K562 (cell line): ENCODE results near the gene ACTG2. TPM values are rescaled to one million over a fixed set of nuclear protein-coding genes. Genes with fewer than 3 reads are reported as not detected.

Experiments
- ATAC-seq: fragments of 200-7000 bp; cut with Tn5 transposase; 3 replicates; pipeline ENCODE4 v1.9.1; 2020; ENCODE audit warnings: moderate library complexity
- BruUV-seq: library from RNA; stranded (reverse); fragments of 400-500 nt; replicated peaks from 2 replicates; lab custom pipeline; 2021; lab: Mats Ljungman, UMichigan
- CTCF ChIA-PET: fragments of 300-600 bp; formaldehyde crosslinking; extraction: SDS; loops from one replicate; lab custom pipeline; 2021; ENCODE audit warnings: low intra/inter-chr PET ratio; lab: Yijun Ruan, JAX
- POLR2A ChIA-PET: fragments of 300-600, 350-650 bp; sonication (Branson Sonifier 250); formaldehyde crosslinking; extraction: SDS; loops from one replicate; lab custom pipeline; 2021; ENCODE audit warnings: antibody characterized with exemption, inconsistent platforms; lab: Yijun Ruan, JAX
- DNase-seq, 4 experiments: peaks; one replicate each; pipeline versions ENCODE4 v3.0.0 to v3.0.0-alpha.2; 2011 to 2018; ENCODE audit warnings: low spot score in 3 of 4, mixed read lengths in 3 of 4; ENCODE audit errors: extremely low read depth in 1 of 4
- FAIRE-seq: peaks from 2 replicates; lab custom pipeline; 2011; peaks lifted over from hg19 to GRCh38; lab: Jason Lieb, UNC
- H2AFZ ChIP-seq: 2 replicates; pipeline ENCODE4 v1.6.0; 2011; ENCODE audit warnings: low read depth, low read length, control low read depth, inconsistent platforms
- H3K27ac ChIP-seq: fragments of 200-600 bp; 3 replicates; pipeline ENCODE4 v1.8.0; 2011; ENCODE audit warnings: low read depth, mild to moderate bottlenecking, control low read depth, inconsistent platforms, low read length, moderate library complexity, mixed read lengths; ENCODE audit errors: extremely low read depth
- H3K27me3 ChIP-seq, 2 experiments: fragments of 300-600 bp in 1 of 2; 2 replicates in 1 of 2; 3 replicates in 1 of 2; pipeline versions ENCODE4 v1.6.0 to v1.8.0; 2011; ENCODE audit warnings: inconsistent platforms in 2 of 2, low read length in 2 of 2, mild to moderate bottlenecking in 1 of 2, mixed read lengths in 1 of 2, moderate library complexity in 1 of 2; ENCODE audit not compliant: control insufficient read depth in 2 of 2, insufficient read depth in 2 of 2
- H3K36me3 ChIP-seq: fragments of 300-600 bp; 3 replicates; pipeline ENCODE4 v1.8.0; 2011; ENCODE audit warnings: mild to moderate bottlenecking, low read length, inconsistent platforms; ENCODE audit not compliant: control insufficient read depth, insufficient read depth
- H3K4me1 ChIP-seq, 2 experiments: fragments of 200-600 bp in 1 of 2; replicated peaks in 1 of 2; 2 replicates in 1 of 2; 3 replicates in 1 of 2; pipeline versions ENCODE4 v1.5.1 to v1.8.0; 2011; ENCODE audit warnings: inconsistent platforms in 2 of 2, low read length in 2 of 2, mild to moderate bottlenecking in 1 of 2, mixed read lengths in 1 of 2, moderate library complexity in 1 of 2; ENCODE audit not compliant: control insufficient read depth in 2 of 2, insufficient read depth in 2 of 2
- H3K4me2 ChIP-seq: 2 replicates; pipeline ENCODE4 v1.6.1; 2011; ENCODE audit warnings: low read length, control low read depth, inconsistent platforms, mixed read lengths; ENCODE audit not compliant: insufficient read depth
- H3K4me3 ChIP-seq: fragments of 200-600 bp; sonication (generic), shearing (Covaris generic); 2 replicates; pipeline ENCODE4 v1.5.1; 2016; ENCODE audit warnings: control low read depth, inconsistent platforms
- H3K79me2 ChIP-seq: fragments of 200-600 bp; 3 replicates; pipeline ENCODE4 v1.8.0; 2011; ENCODE audit warnings: low read length, inconsistent platforms; ENCODE audit not compliant: control insufficient read depth, insufficient read depth
- H3K9ac ChIP-seq, 2 experiments: 2 replicates each; pipeline versions ENCODE4 v1.6.0 to v1.6.1; 2011; ENCODE audit warnings: low read depth in 2 of 2, low read length in 2 of 2, control low read depth in 1 of 2, inconsistent platforms in 1 of 2, mild to moderate bottlenecking in 1 of 2, mixed read lengths in 1 of 2; ENCODE audit not compliant: insufficient read depth in 1 of 2
- H3K9me1 ChIP-seq: one replicate; pipeline ENCODE4 v1.6.0; 2011; ENCODE audit warnings: inconsistent platforms, mild to moderate bottlenecking, low read length, moderate library complexity; ENCODE audit not compliant: control insufficient read depth, insufficient read depth
- H3K9me3 ChIP-seq: replicated peaks from 2 replicates; pipeline ENCODE4 v1.5.1; 2011; ENCODE audit warnings: low read depth, low read length, inconsistent platforms; ENCODE audit not compliant: control insufficient read depth, insufficient read depth
- H4K20me1 ChIP-seq: replicated peaks from 2 replicates; pipeline ENCODE4 v1.6.1; 2011; ENCODE audit warnings: low read length, inconsistent platforms, mixed read lengths; ENCODE audit not compliant: control insufficient read depth, insufficient read depth
- ELF1 ChIP-seq: fragments of 200-800 bp; sonication (Bioruptor generic); IDR thresholded peaks from 2 replicates; pipeline ENCODE4 v1.6.1; 2016; ENCODE audit warnings: missing genetic modification characterization, missing compliant biosample characterization
- HMG20B ChIP-seq: fragments of 250-450 bp; sonication (Bioruptor Pico); IDR thresholded peaks from 2 replicates; pipeline ENCODE4 v1.5.0; 2021; ENCODE audit warnings: mild to moderate bottlenecking
- HNRNPL ChIP-seq: fragments of 200-400 bp; formaldehyde crosslinking; IDR thresholded peaks from 2 replicates; pipeline ENCODE4 v1.6.1; 2017; ENCODE audit warnings: low read depth, mild to moderate bottlenecking, low read length
- POLR2B ChIP-seq: fragments of 450-650 bp; IDR thresholded peaks from 2 replicates; pipeline ENCODE4 v1.6.1; 2018; ENCODE audit warnings: low read depth; ENCODE audit not compliant: partially characterized antibody
- POU5F1 ChIP-seq: fragments of 150-350 bp; IDR thresholded peaks from 2 replicates; pipeline ENCODE4 v1.6.1; 2014; ENCODE audit warnings: borderline replicate concordance, low read length, low read depth, mild to moderate bottlenecking; ENCODE audit not compliant: partially characterized antibody
- PTTG1 ChIP-seq: fragments of 450-650 bp; IDR thresholded peaks from 2 replicates; pipeline ENCODE4 v1.6.1; 2016; ENCODE audit warnings: low read depth, mild to moderate bottlenecking, missing genetic modification characterization, missing compliant biosample characterization
- SREBF1 ChIP-seq: fragments of 150-350 bp; IDR thresholded peaks from 2 replicates; pipeline ENCODE4 v1.6.1; 2014; ENCODE audit warnings: antibody characterized with exemption, low read depth, low read length, borderline replicate concordance
- SREBF2 ChIP-seq: sonication (generic); formaldehyde crosslinking; IDR thresholded peaks from 2 replicates; pipeline ENCODE4 v1.4.0; 2020; ENCODE audit warnings: mild to moderate bottlenecking, missing genetic modification reagents
- YY1 ChIP-seq, 3 experiments: IDR thresholded peaks; 2 replicates each; pipeline ENCODE4 v1.6.1; 2011; ENCODE audit warnings: low read length in 2 of 3, mild to moderate bottlenecking in 2 of 3, moderate library complexity in 2 of 3, borderline replicate concordance in 1 of 3, control low read depth in 1 of 3, low read depth in 1 of 3; ENCODE audit not compliant: insufficient read depth in 3 of 3, insufficient replicate concordance in 2 of 3, control insufficient read depth in 1 of 3, insufficient read length in 1 of 3; ENCODE audit errors: extremely low read depth in 1 of 3
- ZBTB7A ChIP-seq: IDR thresholded peaks from 2 replicates; pipeline ENCODE4 v1.6.1; 2011; ENCODE audit warnings: low read depth, mild to moderate bottlenecking, low read length, moderate library complexity, borderline replicate concordance; ENCODE audit not compliant: control insufficient read depth
- ZNF124 ChIP-seq: sonication (generic); formaldehyde crosslinking; IDR thresholded peaks from 2 replicates; pipeline ENCODE4 v1.8.1; 2022; ENCODE audit warnings: missing genetic modification reagents
- ZNF57 ChIP-seq: fragments of 450-650 bp; formaldehyde crosslinking; IDR thresholded peaks from 2 replicates; pipeline ENCODE4 v1.4.0; 2020; ENCODE audit warnings: mild to moderate bottlenecking, moderate library complexity
- WGBS: fragments of 100-300 bp; shearing (Covaris generic); methylation state at CpG from one replicate; pipeline ENCODE4 v1.1.6; 2016; ENCODE audit warnings: low coverage, mixed read lengths; ENCODE audit not compliant: insufficient coverage; ENCODE audit errors: missing lambda C conversion rate; 5-methylcytosine and 5-hydroxymethylcytosine counted together
- in situ Hi-C: fragments of 300-500 bp; cut with MboI; formaldehyde crosslinking; loops from 4 replicates; pipeline ENCODE4 v1.15.0; 2018; ENCODE audit warnings: inconsistent platforms, mixed read lengths
- intact Hi-C: fragments of 100-400 bp; cut with micrococcal nuclease; formaldehyde crosslinking; loops from 2 replicates; pipeline ENCODE4 v1.14.2; 2022
- polyA plus RNA-seq, 8 experiments: library from polyadenylated mRNA; depleted of rRNA in 4 of 8; stranded (reverse) in 5 of 8; unstranded in 3 of 8; fragments of >200 nt; fragmentation: Nextera tagmentation in 2 of 8; fragmentation: Illumina TruSeq in 1 of 8; extraction: Ambion mirVana in 2 of 8; extraction: Trizol in 1 of 8; gene quantifications; 2 replicates each; pipeline versions ENCODE4 v1.2.1 to v1.2.3, GENCODE V29; 2011 to 2014; ENCODE audit warnings: inconsistent platforms in 1 of 8, missing spikeins in 1 of 8
- total RNA-seq, 7 experiments: library from RNA; depleted of rRNA in 6 of 7; stranded (reverse); fragments of >200 nt in 6 of 7; fragmentation: Illumina TruSeq in 2 of 7; extraction: Trizol in 2 of 7; gene quantifications; 2 replicates each; pipeline versions ENCODE4 v1.2.1 to v1.2.3, GENCODE V29; 2011 to 2021; ENCODE audit warnings: low replicate concordance in 1 of 7
- TF ChIP-seq, protein P1 (sequence below): sonication (generic); formaldehyde crosslinking; IDR thresholded peaks from 2 replicates; pipeline ENCODE4 v1.9.0; 2022; ENCODE audit warnings: mild to moderate bottlenecking, missing genetic modification reagents
- TF ChIP-seq, protein P2 (sequence below): fragments of 450-650 bp; IDR thresholded peaks from 2 replicates; pipeline ENCODE4 v1.6.1; 2016
- TF ChIP-seq, protein P3 (sequence below): IDR thresholded peaks from 3 replicates; pipeline ENCODE4 v1.6.1; 2011; ENCODE audit warnings: borderline replicate concordance, mild to moderate bottlenecking; ENCODE audit not compliant: insufficient read length, insufficient read depth
- TF ChIP-seq, protein P4 (sequence below): sonication (generic); formaldehyde crosslinking; IDR thresholded peaks from 2 replicates; pipeline ENCODE4 v1.9.0; 2022; ENCODE audit warnings: mild to moderate bottlenecking, missing genetic modification reagents

ACTG2 gene
- total and polyA plus RNA-seq, 9 of the 15 experiments (the other 6 are each of a cell fraction or from before 2014, with no cell fraction given): 0.06 to 0.60 TPM; not detected in 7

DNA sequence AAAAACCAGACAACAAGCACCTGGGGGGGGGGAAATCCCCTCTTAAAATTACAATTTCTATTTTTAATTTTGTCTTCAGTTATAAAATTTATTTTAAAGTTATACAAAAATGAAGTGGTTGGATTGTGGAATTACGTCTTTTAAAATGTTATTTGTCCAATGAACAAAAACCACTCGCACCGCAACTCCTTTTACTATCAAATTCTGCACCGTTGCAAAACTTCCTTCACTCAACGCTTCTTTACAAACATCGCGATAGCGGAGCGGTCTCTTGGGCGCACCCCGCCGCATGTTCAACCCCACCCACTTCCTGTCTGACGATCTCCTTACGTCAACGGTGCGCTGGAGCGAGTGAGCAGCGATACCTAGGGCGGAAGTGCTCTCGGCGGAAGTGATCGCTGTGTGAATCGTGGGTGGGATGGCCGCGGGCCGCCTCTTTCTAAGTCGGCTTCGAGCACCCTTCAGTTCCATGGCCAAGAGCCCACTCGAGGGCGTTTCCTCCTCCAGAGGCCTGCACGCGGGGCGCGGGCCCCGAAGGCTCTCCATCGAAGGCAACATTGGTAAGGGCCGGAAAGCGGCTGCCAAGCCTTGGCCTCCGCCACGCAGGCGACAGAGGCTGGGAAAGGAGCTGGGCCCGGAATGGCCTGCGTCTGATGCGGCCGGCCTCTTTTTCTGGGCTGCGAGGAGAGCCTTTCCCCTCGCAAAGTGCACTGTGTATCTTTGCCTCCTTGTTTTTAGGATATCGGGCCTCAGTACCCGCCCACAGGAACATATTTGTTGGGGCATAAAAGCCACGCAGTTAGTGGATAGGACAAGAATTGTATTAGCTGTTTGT is 33.9 kb downstream of the ACTG2 start, which contains the start of gene DGUOK:
Gene DGUOK, plus strand, starts transcription at position 388 of the 835 bp plus-strand sequence. Its CDS starts 31 bp downstream, at position 419.
- BruUV-seq: no TSS peak
- peak within 1 kb of the TSS; percentile 98 to 100 for H3K9ac ChIP-seq
- H3K9me3 ChIP-seq: no peaks in the 10 kb centered on the region
- H3K9me1 ChIP-seq: no peaks in the 10 kb centered on the region
- in situ Hi-C loops: no loop called here
- peak within 1 kb of the TSS; percentile 90 for H3K4me2 ChIP-seq
- peaks cover 14 to 32% of the 10 kb centered on the region in 2 experiments; a peak in 4 of 5 replicates for H3K4me1 ChIP-seq
- peak; percentile 94 to 99 (median 94) for DNase-seq
- H3K27me3 ChIP-seq: no peaks in the 10 kb centered on the region
- peaks cover 49% of the 10 kb centered on the region for H3K79me2 ChIP-seq
- peak within 1 kb of the TSS; percentile 80 for H2AFZ ChIP-seq
- H3K4me3 ChIP-seq: peak within 1 kb of the TSS; percentile 81
- under 1% methylated on average over 44 of the region's 50 CpGs for WGBS
- peaks cover 31% of the 10 kb centered on the region; the same call in 2 of the 3 replicates for H3K36me3 ChIP-seq
- H4K20me1 ChIP-seq: peaks cover 14% of the 10 kb centered on the region; the same call in 1 of the 2 replicates
- peak within 1 kb of the TSS; percentile 93 for H3K27ac ChIP-seq
- POLR2A ChIA-PET: interaction anchor here (0.6 to 1.2 kb wide), 12 partner anchors 9 to 259 kb away, joined by 3 to 4 read pairs (median 3); no protein-coding TSS in a partner anchor
- CTCF ChIA-PET: interaction anchor here (0.6 to 1.2 kb wide), 3 partner anchors 10 to 245 kb away, joined by 3 to 4 read pairs (median 4); no protein-coding TSS in a partner anchor
- intact Hi-C loops: loop anchor here (10.0 kb wide), 1 partner anchor 218 kb away; the partner anchor contains the start of gene BOLA3
- peak; percentile 98 for ATAC-seq
- FAIRE-seq: peak; percentile 99
- TF ChIP-seq, protein P1, sequence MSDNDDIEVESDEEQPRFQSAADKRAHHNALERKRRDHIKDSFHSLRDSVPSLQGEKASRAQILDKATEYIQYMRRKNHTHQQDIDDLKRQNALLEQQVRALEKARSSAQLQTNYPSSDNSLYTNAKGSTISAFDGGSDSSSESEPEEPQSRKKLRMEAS (CRISPR knock-in tag): peak; percentile 76
- no peak for TF ChIP-seq SREBF2
- no peak for TF ChIP-seq HMG20B (CRISPR knock-in tag)
- TF ChIP-seq, protein P2, sequence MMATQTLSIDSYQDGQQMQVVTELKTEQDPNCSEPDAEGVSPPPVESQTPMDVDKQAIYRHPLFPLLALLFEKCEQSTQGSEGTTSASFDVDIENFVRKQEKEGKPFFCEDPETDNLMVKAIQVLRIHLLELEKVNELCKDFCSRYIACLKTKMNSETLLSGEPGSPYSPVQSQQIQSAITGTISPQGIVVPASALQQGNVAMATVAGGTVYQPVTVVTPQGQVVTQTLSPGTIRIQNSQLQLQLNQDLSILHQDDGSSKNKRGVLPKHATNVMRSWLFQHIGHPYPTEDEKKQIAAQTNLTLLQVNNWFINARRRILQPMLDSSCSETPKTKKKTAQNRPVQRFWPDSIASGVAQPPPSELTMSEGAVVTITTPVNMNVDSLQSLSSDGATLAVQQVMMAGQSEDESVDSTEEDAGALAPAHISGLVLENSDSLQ: peak; percentile 71
- no peak for TF ChIP-seq HNRNPL
- TF ChIP-seq, protein P3, sequence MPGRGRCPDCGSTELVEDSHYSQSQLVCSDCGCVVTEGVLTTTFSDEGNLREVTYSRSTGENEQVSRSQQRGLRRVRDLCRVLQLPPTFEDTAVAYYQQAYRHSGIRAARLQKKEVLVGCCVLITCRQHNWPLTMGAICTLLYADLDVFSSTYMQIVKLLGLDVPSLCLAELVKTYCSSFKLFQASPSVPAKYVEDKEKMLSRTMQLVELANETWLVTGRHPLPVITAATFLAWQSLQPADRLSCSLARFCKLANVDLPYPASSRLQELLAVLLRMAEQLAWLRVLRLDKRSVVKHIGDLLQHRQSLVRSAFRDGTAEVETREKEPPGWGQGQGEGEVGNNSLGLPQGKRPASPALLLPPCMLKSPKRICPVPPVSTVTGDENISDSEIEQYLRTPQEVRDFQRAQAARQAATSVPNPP: no peak
- 0 out of 2 replicates have a peak, but pooled peaks have one; percentile 23 for TF ChIP-seq SREBF1
- TF ChIP-seq, protein P4, sequence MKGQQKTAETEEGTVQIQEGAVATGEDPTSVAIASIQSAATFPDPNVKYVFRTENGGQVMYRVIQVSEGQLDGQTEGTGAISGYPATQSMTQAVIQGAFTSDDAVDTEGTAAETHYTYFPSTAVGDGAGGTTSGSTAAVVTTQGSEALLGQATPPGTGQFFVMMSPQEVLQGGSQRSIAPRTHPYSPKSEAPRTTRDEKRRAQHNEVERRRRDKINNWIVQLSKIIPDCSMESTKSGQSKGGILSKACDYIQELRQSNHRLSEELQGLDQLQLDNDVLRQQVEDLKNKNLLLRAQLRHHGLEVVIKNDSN (CRISPR knock-in tag): no peak
- no peak for TF ChIP-seq ZNF124 (CRISPR knock-in tag)
- TF ChIP-seq YY1 (IDR thresholded peaks at IDR 0.05; ENCODE audit: borderline replicate concordance in 1 of 3, control insufficient read depth in 1 of 3, extremely low read depth in 1 of 3, insufficient read depth in 3 of 3, insufficient read length in 1 of 3, insufficient replicate concordance in 2 of 3, low read depth in 1 of 3, low read length in 2 of 3): peak; percentile 37 to 93 (median 84)
- TF ChIP-seq ZBTB7A: no peak
- TF ChIP-seq ELF1 (tag): peak; percentile 96
- no peak for TF ChIP-seq ZNF57 (CRISPR knock-in tag)
- TF ChIP-seq POLR2B: peak; percentile 93
- TF ChIP-seq PTTG1: no peak
- TF ChIP-seq POU5F1: peak; percentile 7
